SU-DHL-6 (cell line): ENCODE data around the gene ENOX2.
"Not testable (repeated sequence)": the region's sequence is repeated elsewhere in the genome, so short reads cannot be mapped to it uniquely, and the experiment has no call there.

Experiments used
- CTCF ChIP-seq: fragments of 200-600 bp; sonication (generic); IDR thresholded peaks from one replicate; pipeline ENCODE4 v1.5.1; 2017; ENCODE audit warnings: antibody characterized with exemption, mild to moderate bottlenecking, low read length, moderate library complexity; ENCODE audit not compliant: insufficient read depth, poor library complexity, severe bottlenecking
- EZH2phosphoT487 ChIP-seq: fragments of 200-600 bp; sonication (generic), shearing (Covaris generic); conservative IDR thresholded peaks from 2 replicates; pipeline ENCODE4 v1.6.1; 2018; ENCODE audit warnings: mild to moderate bottlenecking, antibody characterized with exemption, low read length, moderate library complexity, mixed read lengths

- not testable (repeated sequence) for TF ChIP-seq CTCF, EZH2phosphoT487
Observed at GRCh38 chrX:130709178-130709577, 193.8 kb downstream of the ENOX2 start.
